PC-9 (cell line): ENCODE measurements around the gene ZFAND2B. TPM values are rescaled to one million over a fixed set of nuclear protein-coding genes. Genes with fewer than 3 reads are reported as not detected.

Experiments
- BruUV-seq: library from RNA; stranded (reverse); fragments of 400-500 nt; replicated peaks from 2 replicates; lab custom pipeline; 2021; lab: Mats Ljungman, UMichigan
- CTCF ChIA-PET: fragments of 300-600 bp; sonication (Branson Sonifier 250); formaldehyde crosslinking; loops from one replicate; lab custom pipeline; 2022; ENCODE audit warnings: antibody characterized with exemption; lab: Charles Lee
- POLR2A ChIA-PET: fragments of 300-600 bp; sonication (Branson Sonifier 250); formaldehyde crosslinking; loops from one replicate; lab custom pipeline; 2022; ENCODE audit warnings: antibody characterized with exemption; ENCODE audit not compliant: unreplicated experiment; lab: Charles Lee
- DNase-seq, 2 experiments: peaks; one replicate each; pipeline versions ENCODE4 v3.0.0 to v3.0.0-alpha.2; 2015 to 2022; ENCODE audit warnings: mixed read lengths in 1 of 2
- H2AFZ ChIP-seq: fragments of 200-600 bp; sonication (generic); 2 replicates; pipeline ENCODE4 v1.8.1; 2017; ENCODE audit warnings: antibody characterized with exemption
- H3F3A ChIP-seq: fragments of 200-600 bp; sonication (generic); 2 replicates; pipeline ENCODE4 v1.8.1; 2017; ENCODE audit warnings: antibody characterized with exemption, mild to moderate bottlenecking, low read depth; ENCODE audit not compliant: insufficient read depth
- H3K27ac ChIP-seq: fragments of 200-600 bp; sonication (generic); 2 replicates; pipeline ENCODE4 v1.6.1; 2016; ENCODE audit warnings: mixed run types
- H3K27me3 ChIP-seq: fragments of 200-600 bp; sonication (generic); 2 replicates; pipeline ENCODE4 v1.6.1; 2016; ENCODE audit warnings: low read depth, mixed run types; ENCODE audit not compliant: insufficient read depth
- H3K36me3 ChIP-seq: fragments of 200-600 bp; sonication (generic); 2 replicates; pipeline ENCODE4 v1.6.1; 2016; ENCODE audit warnings: low read depth, mixed run types
- H3K4me1 ChIP-seq: fragments of 200-600 bp; sonication (generic); replicated peaks from 2 replicates; pipeline ENCODE4 v1.6.1; 2016; ENCODE audit warnings: mixed run types; ENCODE audit not compliant: insufficient read depth
- H3K4me2 ChIP-seq: fragments of 200-600 bp; sonication (generic); 2 replicates; pipeline ENCODE4 v1.6.1; 2017; ENCODE audit warnings: mixed run types
- H3K4me3 ChIP-seq: fragments of 200-600 bp; sonication (generic); 2 replicates; pipeline ENCODE4 v1.6.1; 2016; ENCODE audit warnings: mixed run types
- H3K79me2 ChIP-seq: fragments of 200-600 bp; sonication (generic); 2 replicates; pipeline ENCODE4 v1.6.1; 2017; ENCODE audit warnings: low read depth, mixed run types
- H3K9me2 ChIP-seq: fragments of 200-600 bp; sonication (generic); 2 replicates; pipeline ENCODE4 v1.8.1; 2017; ENCODE audit warnings: mild to moderate bottlenecking; ENCODE audit not compliant: insufficient read depth
- H3K9me3 ChIP-seq: fragments of 200-600 bp; sonication (generic); 2 replicates; pipeline ENCODE4 v1.8.1; 2016; ENCODE audit warnings: low read depth; ENCODE audit not compliant: insufficient read depth
- H4K20me1 ChIP-seq: fragments of 200-600 bp; sonication (generic); 2 replicates; pipeline ENCODE4 v1.8.1; 2017; ENCODE audit not compliant: insufficient read depth
- CTCF ChIP-seq: fragments of 200-600 bp; sonication (generic); conservative IDR thresholded peaks from 2 replicates; pipeline ENCODE4 v1.6.1; 2017; ENCODE audit warnings: mixed run types, antibody characterized with exemption, mild to moderate bottlenecking, moderate library complexity
- EZH2 ChIP-seq: fragments of 200-600 bp; sonication (generic); IDR thresholded peaks from 2 replicates; pipeline ENCODE4 v1.8.0; 2017; ENCODE audit warnings: antibody characterized with exemption, low read depth
- intact Hi-C: fragments of 100-400 bp; cut with micrococcal nuclease; formaldehyde crosslinking; loops from one replicate; pipeline ENCODE4 v1.10.0; 2022; ENCODE audit not compliant: unreplicated experiment
- total RNA-seq: library from RNA; stranded (reverse); gene quantifications from 2 replicates; pipeline ENCODE4 v1.2.3, GENCODE V29; 2021

The ZFAND2B gene
- total RNA-seq, 1 experiment from 2014 or later = 24.6 TPM

DNA sequence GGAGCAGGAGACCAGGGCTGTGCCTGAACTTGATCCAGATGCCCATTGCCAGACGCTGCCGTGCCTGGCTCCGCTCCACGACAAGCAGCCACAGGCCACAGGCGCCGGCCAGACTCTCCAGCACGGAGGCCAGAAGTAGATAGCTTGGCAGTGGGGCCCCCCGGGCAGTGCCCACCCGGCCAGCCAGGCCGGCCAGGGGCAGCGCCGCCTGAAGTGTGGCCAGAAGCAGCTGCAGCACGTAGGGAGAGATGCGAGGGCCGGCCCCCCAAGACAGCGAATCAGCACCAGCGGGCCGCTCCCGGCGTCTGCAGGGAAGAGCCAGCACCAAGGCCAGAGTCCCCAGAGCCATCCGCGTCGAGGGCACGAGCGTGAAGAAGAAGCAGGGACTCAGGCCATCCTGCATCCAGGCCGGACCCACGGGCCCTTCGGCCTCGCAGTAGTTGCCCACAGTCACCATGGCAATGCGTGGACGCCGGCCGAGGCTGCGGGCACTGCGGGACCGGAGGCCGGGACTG is 11.7 kb downstream of the ZFAND2B start:
- peak overlapping the region; percentile 91 for H3K4me2 ChIP-seq
- ChIA-PET CTCF (interaction anchor here (0.5 kb wide), 1 partner anchor 49 kb away, joined by 7 read pairs; no protein-coding TSS in a partner anchor), POLR2A (interaction anchor here (0.6 to 1.1 kb wide), 4 partner anchors 10 to 56 kb away, joined by 4 to 17 read pairs (median 6); no protein-coding TSS in a partner anchor)
- TSS peak; percentile 49 for BruUV-seq
- peak; percentile 60 to 63 for DNase-seq
- H3K9me2 ChIP-seq = no peaks in the 10 kb centered on the region
- peaks cover 16% of the 10 kb centered on the region; the same call in 1 of the 2 replicates for H3F3A ChIP-seq
- peak overlapping the region; percentile 75 for H2AFZ ChIP-seq
- peak overlapping the region; percentile 64 for H3K4me3 ChIP-seq
- peaks cover 7% of the 10 kb centered on the region for H3K79me2 ChIP-seq
- no peaks in the 10 kb centered on the region for H4K20me1 ChIP-seq
- peaks cover 13% of the 10 kb centered on the region for H3K4me1 ChIP-seq
- H3K27me3 ChIP-seq = no peaks in the 10 kb centered on the region
- intact Hi-C loops = loop anchor here (1.0 to 2.0 kb wide), 5 partner anchors 41 to 76 kb away; partner anchors contain the start of genes DNAJB2 and NHEJ1
- TF ChIP-seq EZH2 (no peak), CTCF (no peak)
- H3K9me3 ChIP-seq = no peaks in the 10 kb centered on the region
- H3K27ac ChIP-seq = peak overlapping the region; percentile 90
- no peaks in the 10 kb centered on the region for H3K36me3 ChIP-seq

GRCh38 chr2:219218732-219219701 is 12.4 kb downstream of the ZFAND2B start, which contains the start of gene ABCB6:
Gene ABCB6, minus strand, starts transcription at chr2:219218958. Its CDS starts 285 bp downstream, at chr2:219218673.
- H3K27me3 ChIP-seq = no peaks in the 10 kb centered on the region
- CTCF ChIA-PET = interaction anchor here (0.7 kb wide), 1 partner anchor 42 kb away, joined by 5 read pairs; the partner anchor contains the start of gene CNPPD1
- H3K9me2 ChIP-seq = no peaks in the 10 kb centered on the region
- no peaks in the 10 kb centered on the region for H3K9me3 ChIP-seq
- DNase-seq = peak; percentile 67 to 91
- H2AFZ ChIP-seq = peak within 1 kb of the TSS; percentile 75
- H3K27ac ChIP-seq = peak within 1 kb of the TSS; percentile 90
- H3K4me1 ChIP-seq = peaks cover 13% of the 10 kb centered on the region
- H3K4me2 ChIP-seq = peak within 1 kb of the TSS; percentile 91
- no TSS peak for BruUV-seq
- TF ChIP-seq CTCF = no peak
- no peak for TF ChIP-seq EZH2
- POLR2A ChIA-PET = interaction anchor here (0.6 to 0.7 kb wide), 5 partner anchors 21 to 188 kb away, joined by 3 to 12 read pairs (median 4); no protein-coding TSS in a partner anchor
- peak within 1 kb of the TSS; percentile 64 for H3K4me3 ChIP-seq
- no peaks in the 10 kb centered on the region for H4K20me1 ChIP-seq
- intact Hi-C loops = loop anchor here (1.0 to 2.0 kb wide), 6 partner anchors 10 to 75 kb away; partner anchors contain the start of genes ANKZF1, ATG9A, DNAJB2 and NHEJ1
- H3F3A ChIP-seq = peaks cover 16% of the 10 kb centered on the region; the same call in 1 of the 2 replicates
- H3K79me2 ChIP-seq = peaks cover 7% of the 10 kb centered on the region
- no peaks in the 10 kb centered on the region for H3K36me3 ChIP-seq
